GM12873 (cell line): ENCODE data around the gene UTS2R.

Experiments used
- TF ChIP-seq, protein P1 (sequence below): IDR thresholded peaks from 2 replicates; pipeline ENCODE4 v1.5.1; 2012; ENCODE audit warnings: low read depth, mild to moderate bottlenecking, moderate library complexity, low read length, control low read depth; ENCODE audit not compliant: insufficient read depth; ENCODE audit errors: missing control alignments

UTS2R gene

DNA sequence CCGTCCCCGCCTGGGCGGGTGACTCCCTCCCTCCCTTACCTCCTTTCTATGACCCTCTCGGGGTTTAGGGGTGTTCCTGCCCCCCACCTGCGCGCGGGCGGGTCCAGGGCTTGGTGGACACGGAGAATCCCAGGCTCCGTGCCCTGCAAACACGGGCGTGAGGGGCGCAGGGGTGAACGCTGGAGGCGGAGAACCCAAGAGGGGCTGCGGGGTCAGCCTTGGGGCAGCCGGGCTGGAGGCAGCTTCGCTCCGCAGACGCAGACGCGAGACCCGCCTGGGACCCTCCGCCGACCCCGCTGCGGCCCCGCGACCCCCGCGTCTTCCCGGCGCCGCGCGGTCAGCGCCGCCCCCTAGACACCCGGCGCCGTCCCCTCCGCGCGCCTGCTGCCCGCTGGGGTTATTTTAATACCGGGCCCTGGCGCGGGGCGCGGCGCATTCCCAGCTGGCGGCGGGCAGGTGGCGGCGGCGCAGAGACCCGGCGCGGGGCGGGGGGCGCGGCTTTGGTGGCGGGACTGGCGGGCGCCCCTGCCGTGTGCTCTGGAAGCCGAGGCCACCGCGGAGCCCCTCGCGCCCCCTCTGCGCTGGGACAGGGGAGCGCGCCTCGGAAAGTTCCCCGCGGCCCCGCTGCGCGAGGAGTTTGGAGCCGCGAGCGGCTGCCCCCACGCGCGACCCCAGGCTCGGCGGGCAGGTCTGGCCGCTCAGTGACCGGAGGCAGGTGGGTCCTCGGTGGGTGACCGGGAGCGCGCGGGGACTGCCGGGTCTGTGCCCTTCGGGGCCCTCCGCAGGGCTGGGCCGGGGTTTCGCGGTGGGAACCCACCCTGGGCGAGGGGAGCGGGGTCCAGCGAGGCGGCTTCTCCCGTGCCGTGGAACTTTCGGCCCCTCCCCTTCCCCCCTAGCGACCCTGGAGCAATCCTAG lies at the start of gene UTS2R:
TSS of gene UTS2R (plus strand) at position 433 of the 916 bp plus-strand sequence. CDS start 2,560 bp downstream, outside the sequence.
- TF ChIP-seq, protein P1, sequence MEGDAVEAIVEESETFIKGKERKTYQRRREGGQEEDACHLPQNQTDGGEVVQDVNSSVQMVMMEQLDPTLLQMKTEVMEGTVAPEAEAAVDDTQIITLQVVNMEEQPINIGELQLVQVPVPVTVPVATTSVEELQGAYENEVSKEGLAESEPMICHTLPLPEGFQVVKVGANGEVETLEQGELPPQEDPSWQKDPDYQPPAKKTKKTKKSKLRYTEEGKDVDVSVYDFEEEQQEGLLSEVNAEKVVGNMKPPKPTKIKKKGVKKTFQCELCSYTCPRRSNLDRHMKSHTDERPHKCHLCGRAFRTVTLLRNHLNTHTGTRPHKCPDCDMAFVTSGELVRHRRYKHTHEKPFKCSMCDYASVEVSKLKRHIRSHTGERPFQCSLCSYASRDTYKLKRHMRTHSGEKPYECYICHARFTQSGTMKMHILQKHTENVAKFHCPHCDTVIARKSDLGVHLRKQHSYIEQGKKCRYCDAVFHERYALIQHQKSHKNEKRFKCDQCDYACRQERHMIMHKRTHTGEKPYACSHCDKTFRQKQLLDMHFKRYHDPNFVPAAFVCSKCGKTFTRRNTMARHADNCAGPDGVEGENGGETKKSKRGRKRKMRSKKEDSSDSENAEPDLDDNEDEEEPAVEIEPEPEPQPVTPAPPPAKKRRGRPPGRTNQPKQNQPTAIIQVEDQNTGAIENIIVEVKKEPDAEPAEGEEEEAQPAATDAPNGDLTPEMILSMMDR, result no peak

DNA sequence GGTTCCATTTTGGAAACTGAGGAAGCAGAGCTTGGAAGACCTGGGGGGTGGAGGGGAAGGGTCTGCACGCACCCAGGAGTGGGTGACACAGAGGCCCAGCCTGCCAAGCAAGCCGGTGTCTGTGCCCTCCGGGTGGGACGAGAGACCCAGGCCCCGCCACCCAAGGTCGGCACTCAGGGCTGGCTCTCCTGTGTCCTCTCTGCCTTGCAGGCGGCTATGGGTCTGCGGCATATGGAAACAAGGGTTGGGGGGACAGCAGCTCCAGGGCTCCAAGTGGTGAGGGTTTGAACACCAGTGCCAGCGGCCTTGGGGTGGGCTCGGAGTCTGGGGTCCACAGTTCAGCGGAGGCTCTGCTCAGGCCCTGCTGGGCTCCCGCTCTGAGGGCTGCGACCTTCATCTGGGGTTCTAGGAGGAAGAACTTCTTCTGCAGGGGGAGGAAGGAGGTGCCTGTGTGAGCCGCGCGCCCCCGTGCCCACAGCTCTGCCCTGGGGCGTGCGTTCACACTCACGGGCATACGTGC lies 49.6 kb upstream of the UTS2R start:
- TF ChIP-seq, protein P1, result no peak

DNA sequence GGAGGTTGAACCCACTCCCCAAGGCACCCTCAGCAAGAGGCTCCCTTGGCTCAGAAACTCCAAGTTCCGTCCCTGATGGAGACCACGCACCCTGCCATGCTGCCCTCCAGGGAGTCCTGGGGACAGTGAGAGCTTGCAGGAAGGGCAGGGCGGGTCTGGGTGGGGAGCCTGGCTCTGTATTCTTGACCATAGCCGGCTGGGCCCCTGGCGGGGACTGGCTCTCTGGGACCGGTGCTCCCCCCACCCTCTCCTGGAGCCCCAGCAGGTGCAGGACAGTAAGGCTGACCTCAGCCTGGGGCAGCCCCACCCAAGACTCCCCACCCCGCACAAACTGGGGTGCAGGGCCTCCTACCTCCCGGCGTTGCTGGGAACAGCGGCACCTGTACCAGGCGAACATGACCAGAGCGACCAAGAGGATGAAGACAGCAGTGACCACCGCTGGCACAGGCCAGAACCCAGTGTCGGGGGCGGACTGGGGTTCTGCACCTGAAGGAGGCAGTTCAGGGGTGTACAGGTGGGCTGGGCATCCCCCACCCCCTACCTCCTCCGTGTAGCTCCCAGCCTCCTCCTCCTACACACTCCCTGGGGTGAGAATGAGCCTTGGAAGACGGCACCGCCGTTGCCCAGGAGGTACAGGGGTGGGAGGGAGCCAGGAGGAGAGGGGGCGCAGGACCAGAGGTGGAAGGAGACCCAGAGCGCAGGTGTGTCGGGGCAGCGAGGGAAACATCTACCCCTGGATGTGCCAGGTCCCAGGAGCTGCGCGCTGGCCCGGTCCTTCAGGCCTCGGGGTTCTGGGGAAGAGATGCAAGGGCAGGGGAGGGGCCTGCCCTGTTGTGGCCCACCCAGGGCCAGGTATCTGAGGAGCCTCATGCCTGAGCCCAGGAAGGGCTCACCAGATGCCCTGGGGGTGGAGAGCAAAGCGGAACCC lies 48.8 kb upstream of the UTS2R start:
- TF ChIP-seq, protein P1, result no peak

DNA sequence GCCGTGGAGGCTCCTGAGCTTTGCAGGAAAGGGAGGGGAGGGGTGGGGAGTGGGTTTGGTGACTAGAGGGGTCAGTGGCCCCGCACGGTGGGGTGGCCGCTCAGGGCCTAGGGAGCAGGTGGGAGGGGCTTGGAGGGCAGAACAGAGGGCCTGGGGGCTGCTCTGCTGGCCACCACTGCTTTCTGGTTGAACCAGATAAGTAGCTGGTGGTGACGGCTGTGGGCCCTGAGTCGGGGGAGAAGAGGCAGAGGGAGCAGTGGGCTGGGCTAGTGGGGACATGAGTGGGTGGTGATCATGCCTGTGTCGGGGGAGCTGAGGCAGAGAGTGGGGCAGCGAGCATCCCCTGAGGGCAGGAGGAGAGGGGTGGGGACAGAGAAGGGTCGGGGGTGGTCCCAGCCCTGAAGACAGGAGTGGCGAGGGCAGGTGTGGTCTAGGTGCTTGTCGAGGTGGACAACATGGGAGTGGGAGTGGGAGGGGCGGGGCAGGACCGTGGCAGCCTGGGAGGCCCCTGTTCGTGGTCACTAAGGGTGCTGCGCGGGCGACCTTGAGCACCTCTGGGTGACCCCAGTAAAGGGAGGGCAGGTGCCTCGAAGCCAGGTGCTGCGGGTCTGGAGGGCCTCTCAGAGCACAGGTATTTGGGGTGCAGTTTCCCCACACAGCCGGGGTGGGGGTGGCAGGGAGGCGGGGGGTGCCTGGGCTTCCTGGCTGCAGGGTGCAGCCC lies 47.9 kb upstream of the UTS2R start:
- TF ChIP-seq, protein P1, result no peak

DNA sequence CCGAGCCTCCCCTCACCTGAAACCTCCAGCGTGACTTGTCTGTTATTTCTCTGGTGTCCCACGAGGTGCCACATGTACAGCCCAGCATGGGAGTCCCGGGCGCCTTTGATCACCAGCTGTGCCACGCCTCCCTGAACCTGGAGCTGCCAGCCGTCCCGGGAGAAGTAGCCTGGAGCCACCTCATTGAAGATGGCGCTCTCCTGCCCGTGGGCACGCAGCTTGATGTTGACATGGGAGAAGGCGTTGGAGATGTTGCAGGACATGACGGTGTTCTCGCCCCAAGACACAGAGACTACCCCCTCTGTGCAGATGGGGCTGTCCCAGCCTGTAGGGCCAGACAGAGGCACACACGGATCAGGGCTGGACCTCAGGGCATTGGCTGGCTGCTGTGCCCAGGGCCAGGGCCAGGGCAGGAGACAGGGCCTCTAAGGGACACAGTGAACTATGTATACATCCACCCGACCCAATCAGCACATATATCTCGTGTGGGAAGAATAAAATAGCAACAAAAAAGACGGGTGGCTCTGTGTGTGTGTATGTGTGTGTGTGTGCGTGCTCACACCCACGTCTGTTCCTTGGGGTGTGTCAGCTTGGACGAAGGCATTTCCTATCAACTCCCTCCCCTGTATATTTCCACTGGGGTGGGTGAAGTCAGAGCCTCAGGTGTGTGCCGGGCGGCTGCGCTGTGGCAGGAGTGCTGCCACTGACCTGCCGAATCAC lies 46.8 kb upstream of the UTS2R start:
- TF ChIP-seq, protein P1, result no peak

DNA sequence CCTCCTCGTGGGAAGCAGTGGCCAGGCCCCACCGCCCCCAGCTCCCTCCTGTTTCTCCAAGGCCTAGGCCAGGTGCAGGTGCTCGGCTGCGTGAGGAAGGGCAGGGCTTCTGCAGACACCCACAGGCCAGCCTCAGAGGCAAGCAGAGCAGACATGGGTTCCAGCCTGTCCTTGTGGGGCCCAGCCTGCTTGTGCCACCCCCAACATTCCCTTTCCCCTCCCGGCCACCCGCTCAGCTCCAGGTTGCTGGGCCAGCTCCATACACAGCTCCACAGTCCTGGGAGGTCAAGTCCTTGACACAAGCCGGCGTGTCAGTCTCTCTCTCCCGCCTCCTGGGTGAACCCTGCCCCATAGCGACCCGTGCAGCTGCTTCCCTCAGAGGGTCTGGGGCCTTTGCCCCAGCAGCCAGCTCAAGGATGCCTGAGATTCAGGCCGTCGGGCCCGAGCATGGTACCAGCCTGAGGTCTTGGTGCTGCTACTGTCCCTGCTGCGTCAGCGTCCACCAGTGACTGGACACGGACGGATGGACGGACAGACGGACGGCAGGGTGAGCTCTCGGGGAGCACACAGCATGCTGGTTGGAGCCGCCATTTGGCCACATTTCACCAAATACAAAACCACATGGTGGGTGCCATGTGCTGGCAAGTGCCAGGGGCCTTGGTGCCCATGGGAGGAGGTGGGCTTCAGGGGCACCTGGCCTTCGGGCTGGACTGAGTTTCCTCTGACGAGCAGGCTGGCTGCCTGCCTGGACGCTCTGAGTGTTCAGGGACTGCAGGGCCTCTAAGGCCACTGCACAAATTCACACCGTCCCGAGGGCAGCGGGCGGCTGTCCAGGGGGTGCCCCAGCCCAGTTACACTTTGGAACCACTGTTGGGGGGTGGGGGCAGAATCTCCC lies 46.0 kb upstream of the UTS2R start:
- TF ChIP-seq, protein P1, result no peak
